Measurements from ENCODE around the gene DPY19L1.
"Not testable (repeated sequence)": the region's sequence is repeated elsewhere in the genome, so short reads cannot be mapped to it uniquely, and the experiment has no call there.

DPY19L1 gene

GRCh38 chr7:34945894-34946477 is 91.3 kb downstream of the DPY19L1 start:
- H3K27me3 Mint-ChIP-seq; H3K4me1 Mint-ChIP-seq (ENCODE audit: low read depth); H3K36me3 Mint-ChIP-seq (ENCODE audit: low read depth); H3K9me3 Mint-ChIP-seq; intact Hi-C loops (cut with micrococcal nuclease); H3K4me3 Mint-ChIP-seq; H3K27ac Mint-ChIP-seq: not testable (repeated sequence)

GRCh38 chr7:34939175-34939574 is 98.1 kb downstream of the DPY19L1 start:
- H3K9me3 Mint-ChIP-seq, result no peaks in the 10 kb centered on the region
- H3K27ac Mint-ChIP-seq, result no peak overlapping the region
- intact Hi-C loops (cut with micrococcal nuclease), result no loop called here
- H3K4me3 Mint-ChIP-seq, result no peak overlapping the region
- no peaks in the 10 kb centered on the region for H3K27me3 Mint-ChIP-seq
- H3K4me1 Mint-ChIP-seq (ENCODE audit: low read depth), result no peaks in the 10 kb centered on the region
- H3K36me3 Mint-ChIP-seq (ENCODE audit: low read depth), result peaks cover 27% of the 10 kb centered on the region

GRCh38 chr7:34935735-34936165 is 101.5 kb downstream of the DPY19L1 start:
- peaks cover 39% of the 10 kb centered on the region for H3K36me3 Mint-ChIP-seq (ENCODE audit: low read depth)
- intact Hi-C loops (cut with micrococcal nuclease); H3K9me3 Mint-ChIP-seq; H3K4me3 Mint-ChIP-seq; H3K27me3 Mint-ChIP-seq; H3K27ac Mint-ChIP-seq; H3K4me1 Mint-ChIP-seq (ENCODE audit: low read depth): not testable (repeated sequence)

- H3K4me1 Mint-ChIP-seq (ENCODE audit: low read depth), result no peaks in the 10 kb centered on the region
- H3K4me3 Mint-ChIP-seq, result no peak overlapping the region
- H3K9me3 Mint-ChIP-seq, result no peaks in the 10 kb centered on the region
- no peak overlapping the region for H3K27ac Mint-ChIP-seq
- no peaks in the 10 kb centered on the region for H3K27me3 Mint-ChIP-seq
- intact Hi-C loops (cut with micrococcal nuclease), result no loop called here
- peaks cover 48% of the 10 kb centered on the region for H3K36me3 Mint-ChIP-seq (ENCODE audit: low read depth)
Measured at GRCh38 chr7:34931739-34932138, 105.5 kb downstream of the DPY19L1 start.

- intact Hi-C loops (cut with micrococcal nuclease); H3K27me3 Mint-ChIP-seq; H3K9me3 Mint-ChIP-seq; H3K4me1 Mint-ChIP-seq (ENCODE audit: low read depth); H3K27ac Mint-ChIP-seq; H3K4me3 Mint-ChIP-seq: not testable (repeated sequence)
- peaks cover 45% of the 10 kb centered on the region for H3K36me3 Mint-ChIP-seq (ENCODE audit: low read depth)
Measured at GRCh38 chr7:34929783-34930182, 107.5 kb downstream of the DPY19L1 start.

GRCh38 chr7:34928560-34928959 is 108.7 kb downstream of the DPY19L1 start:
- Mint-ChIP-seq H3K4me1 (ENCODE audit: low read depth) (no peaks in the 10 kb centered on the region), H3K9me3 (peaks cover 9% of the 10 kb centered on the region)

GRCh38 chr7:34928052-34928451 is 109.2 kb downstream of the DPY19L1 start:
- peaks cover 29% of the 10 kb centered on the region for H3K36me3 Mint-ChIP-seq (ENCODE audit: low read depth)
- H3K4me3 Mint-ChIP-seq, result no peak overlapping the region
- no peaks in the 10 kb centered on the region for H3K27me3 Mint-ChIP-seq
- intact Hi-C loops (cut with micrococcal nuclease), result no loop called here
- H3K27ac Mint-ChIP-seq, result no peak overlapping the region
- H3K4me1 Mint-ChIP-seq (ENCODE audit: low read depth), result no peaks in the 10 kb centered on the region
- H3K9me3 Mint-ChIP-seq, result peaks cover 11% of the 10 kb centered on the region

More at GRCh38 chr7:34928560-34928959, 108.7 kb downstream of the DPY19L1 start:
- H3K4me3 Mint-ChIP-seq, result no peak overlapping the region
- H3K27me3 Mint-ChIP-seq, result no peaks in the 10 kb centered on the region
- H3K27ac Mint-ChIP-seq, result no peak overlapping the region
- H3K36me3 Mint-ChIP-seq (ENCODE audit: low read depth), result peaks cover 34% of the 10 kb centered on the region
- intact Hi-C loops (cut with micrococcal nuclease), result no loop called here

GRCh38 chr7:34920470-34920869 is 116.8 kb downstream of the DPY19L1 start:
- H3K27me3 Mint-ChIP-seq; H3K4me3 Mint-ChIP-seq; H3K36me3 Mint-ChIP-seq (ENCODE audit: low read depth); H3K4me1 Mint-ChIP-seq (ENCODE audit: low read depth); intact Hi-C loops (cut with micrococcal nuclease); H3K27ac Mint-ChIP-seq: not testable (repeated sequence)
- H3K9me3 Mint-ChIP-seq, result peaks cover 25% of the 10 kb centered on the region

- H3K27ac Mint-ChIP-seq; H3K4me1 Mint-ChIP-seq (ENCODE audit: low read depth); intact Hi-C loops (cut with micrococcal nuclease); H3K27me3 Mint-ChIP-seq; H3K36me3 Mint-ChIP-seq (ENCODE audit: low read depth); H3K4me3 Mint-ChIP-seq: not testable (repeated sequence)
- peaks cover 27% of the 10 kb centered on the region for H3K9me3 Mint-ChIP-seq
Measured at GRCh38 chr7:34919038-34919437, 118.2 kb downstream of the DPY19L1 start.

GRCh38 chr7:34918198-34918861 is 119.0 kb downstream of the DPY19L1 start:
- intact Hi-C loops (cut with micrococcal nuclease); H3K27me3 Mint-ChIP-seq; H3K4me1 Mint-ChIP-seq (ENCODE audit: low read depth); H3K27ac Mint-ChIP-seq; H3K36me3 Mint-ChIP-seq (ENCODE audit: low read depth); H3K4me3 Mint-ChIP-seq: not testable (repeated sequence)
- peaks cover 23% of the 10 kb centered on the region for H3K9me3 Mint-ChIP-seq

GRCh38 chr7:34917515-34917914 is 119.8 kb downstream of the DPY19L1 start:
- H3K27me3 Mint-ChIP-seq; H3K4me1 Mint-ChIP-seq (ENCODE audit: low read depth); H3K4me3 Mint-ChIP-seq; H3K36me3 Mint-ChIP-seq (ENCODE audit: low read depth); intact Hi-C loops (cut with micrococcal nuclease); H3K27ac Mint-ChIP-seq: not testable (repeated sequence)
- peaks cover 23% of the 10 kb centered on the region for H3K9me3 Mint-ChIP-seq

- Mint-ChIP-seq H3K4me3 (no peak overlapping the region), H3K27ac (no peak overlapping the region), H3K36me3 (ENCODE audit: low read depth) (no peaks in the 10 kb centered on the region), H3K27me3 (no peaks in the 10 kb centered on the region), H3K4me1 (ENCODE audit: low read depth) (no peaks in the 10 kb centered on the region), H3K9me3 (peaks cover 23% of the 10 kb centered on the region)
- intact Hi-C loops (cut with micrococcal nuclease), result no loop called here
Measured at GRCh38 chr7:34916267-34916666, 121.0 kb downstream of the DPY19L1 start.

- Mint-ChIP-seq H3K4me1 (ENCODE audit: low read depth) (no peaks in the 10 kb centered on the region), H3K36me3 (ENCODE audit: low read depth) (no peaks in the 10 kb centered on the region), H3K27me3 (no peaks in the 10 kb centered on the region), H3K4me3 (no peak overlapping the region), H3K27ac (no peak overlapping the region), H3K9me3 (peaks cover 23% of the 10 kb centered on the region)
- intact Hi-C loops (cut with micrococcal nuclease), result no loop called here
Measured at GRCh38 chr7:34912236-34912635, 125.0 kb downstream of the DPY19L1 start.

- intact Hi-C loops (cut with micrococcal nuclease); H3K36me3 Mint-ChIP-seq (ENCODE audit: low read depth); H3K4me3 Mint-ChIP-seq; H3K4me1 Mint-ChIP-seq (ENCODE audit: low read depth); H3K27ac Mint-ChIP-seq; H3K9me3 Mint-ChIP-seq: not testable (repeated sequence)
- peaks cover 10% of the 10 kb centered on the region for H3K27me3 Mint-ChIP-seq
Measured at GRCh38 chr7:34906266-34906850, 130.9 kb downstream of the DPY19L1 start.

GRCh38 chr7:34904987-34905386 is 132.3 kb downstream of the DPY19L1 start:
- no peaks in the 10 kb centered on the region for H3K36me3 Mint-ChIP-seq (ENCODE audit: low read depth)
- H3K9me3 Mint-ChIP-seq, result peaks cover 9% of the 10 kb centered on the region
- intact Hi-C loops (cut with micrococcal nuclease), result no loop called here
- H3K27ac Mint-ChIP-seq, result no peak overlapping the region
- no peak overlapping the region for H3K4me3 Mint-ChIP-seq
- peaks cover 10% of the 10 kb centered on the region for H3K27me3 Mint-ChIP-seq
- no peaks in the 10 kb centered on the region for H3K4me1 Mint-ChIP-seq (ENCODE audit: low read depth)
